RCC 7860 (cell line): ENCODE data around the gene HOXD13.
A peak's percentile ranks its signal among the peaks of the same experiment; 100 is the strongest.

Experiments used
- DNase-seq: peaks from one replicate; pipeline ENCODE4 v3.0.0-alpha.2; 2015; ENCODE audit warnings: low spot score
- FAIRE-seq: peaks from 2 replicates; lab custom pipeline; 2012; peaks lifted over from hg19 to GRCh38; lab: Jason Lieb, UNC

HOXD13 gene

DNA sequence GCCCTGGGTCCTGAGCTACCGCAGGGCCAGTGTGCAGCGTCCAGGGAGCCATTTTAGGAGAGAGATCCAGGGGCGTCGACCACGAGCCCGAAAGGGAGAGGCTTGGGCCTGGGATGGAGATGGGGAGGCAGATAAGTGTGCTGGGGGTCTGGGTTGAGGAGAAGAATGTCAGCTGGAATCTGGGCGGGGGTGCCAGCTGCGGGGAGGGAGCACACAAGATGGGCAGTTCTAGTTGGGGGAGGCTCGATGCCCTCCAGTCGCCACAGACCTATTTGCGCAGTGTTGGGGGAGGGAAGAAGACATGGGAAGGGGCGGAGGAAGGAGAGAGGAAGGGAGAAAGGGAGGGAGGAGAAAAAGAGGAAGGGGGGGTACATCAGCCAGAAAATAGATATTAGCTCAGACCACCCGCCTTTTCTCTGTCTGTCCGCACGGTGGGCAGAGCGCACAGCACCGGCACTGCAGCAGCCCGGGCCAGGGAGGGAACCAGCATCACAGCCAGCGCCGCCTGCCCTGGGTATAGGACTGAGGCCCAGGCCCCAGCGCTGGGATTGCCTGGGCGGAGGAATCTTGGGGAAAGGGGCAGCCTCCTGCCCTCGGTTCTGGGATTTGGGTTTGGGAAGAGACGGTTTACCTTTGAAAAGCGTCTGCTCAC is 12.7 kb downstream of the HOXD13 start:
- FAIRE-seq, result no peak
- peak; percentile 21 for DNase-seq

DNA sequence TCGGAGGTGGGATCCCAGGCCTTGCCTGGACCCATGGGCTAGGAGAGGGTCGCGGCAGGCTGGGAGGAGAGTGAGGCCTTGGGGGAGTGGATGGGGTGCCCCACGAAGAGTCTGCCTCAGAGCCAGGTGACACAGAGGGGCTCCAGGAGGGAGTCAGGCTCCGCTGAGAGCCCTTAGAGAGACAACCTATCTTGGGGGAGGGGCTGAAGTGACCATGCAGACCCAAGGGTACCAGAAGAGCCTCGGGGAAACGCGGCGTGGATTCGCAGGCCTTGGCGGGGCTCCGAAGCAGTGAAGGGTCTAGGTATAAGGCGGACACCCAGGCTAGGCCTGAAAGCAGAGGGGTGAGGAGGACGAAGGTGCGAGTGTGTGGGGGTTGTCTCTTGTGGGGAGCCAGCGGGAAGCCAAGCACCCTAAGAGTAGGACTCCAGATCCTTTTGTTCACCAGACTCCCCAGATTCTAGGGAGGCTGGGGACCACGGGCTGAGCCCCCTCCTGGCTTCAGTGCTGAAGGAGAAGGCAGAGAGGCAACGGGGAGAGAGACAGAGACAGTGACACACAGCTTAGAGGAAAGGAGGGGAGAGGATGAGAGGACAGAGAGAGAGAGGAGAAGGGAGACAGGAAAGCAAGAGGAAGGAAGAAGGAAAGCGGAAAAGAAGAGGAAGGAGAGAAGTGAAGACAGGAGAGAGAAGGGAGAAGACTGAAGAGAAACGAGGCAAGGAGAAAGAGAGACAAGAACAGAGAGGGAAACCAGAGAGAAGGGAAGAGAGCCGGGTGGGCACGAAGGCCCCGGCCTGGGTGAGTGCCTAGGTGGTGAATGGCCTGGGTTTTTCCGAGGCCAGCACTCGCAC is 13.4 kb downstream of the HOXD13 start:
- FAIRE-seq, result no peak
- DNase-seq, result no peak

DNA sequence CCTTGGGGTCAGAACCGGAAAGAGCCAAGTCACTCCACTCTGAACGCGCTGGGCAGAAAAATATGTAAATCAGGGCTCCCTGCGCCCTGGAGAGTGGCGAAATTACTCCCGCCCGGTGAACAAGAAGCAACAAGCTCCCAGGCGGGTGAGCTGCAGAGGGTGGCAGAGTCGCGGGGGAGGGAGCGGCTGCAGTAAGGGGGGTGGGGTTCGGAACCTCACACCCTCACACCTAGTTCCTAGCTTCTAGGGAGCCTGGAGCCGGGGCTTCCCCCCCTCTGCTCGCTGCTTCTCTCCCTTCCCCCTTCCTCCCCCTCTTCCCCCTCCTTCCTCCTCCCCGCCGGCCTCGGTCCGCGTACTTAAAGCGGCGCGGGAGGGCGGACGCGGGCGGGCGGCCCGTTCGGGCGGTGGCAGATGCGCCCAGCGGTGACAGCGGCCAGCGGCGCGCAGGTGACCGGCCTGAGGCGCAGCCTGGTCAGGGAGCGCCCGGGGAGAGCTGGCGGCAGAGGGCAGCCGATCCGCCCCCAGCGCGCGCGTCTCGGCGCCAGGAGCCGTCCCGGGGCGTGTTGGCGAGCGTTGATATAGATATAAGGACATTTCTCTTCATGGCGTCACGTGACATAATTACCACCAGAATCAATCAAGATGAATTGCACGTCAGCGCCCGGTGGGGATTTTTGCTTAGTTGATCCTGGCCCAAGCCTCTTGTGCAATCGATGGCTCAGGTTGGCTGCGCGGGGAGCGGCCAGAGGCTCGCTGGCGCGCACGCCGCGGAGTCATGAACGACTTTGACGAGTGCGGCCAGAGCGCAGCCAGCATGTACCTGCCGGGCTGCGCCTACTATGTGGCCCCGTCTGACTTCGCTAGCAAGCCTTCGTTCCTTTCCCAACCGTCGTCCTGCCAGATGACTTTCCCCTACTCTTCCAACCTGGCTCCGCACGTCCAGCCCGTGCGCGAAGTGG is 14.3 kb downstream of the HOXD13 start, which contains the start of gene HOXD11:
Gene HOXD11, plus strand, starts transcription at position 700 of the 959 bp plus-strand sequence. Its CDS starts 76 bp downstream, at position 776.
- FAIRE-seq (no peak), DNase-seq (peak; percentile 61)

DNA sequence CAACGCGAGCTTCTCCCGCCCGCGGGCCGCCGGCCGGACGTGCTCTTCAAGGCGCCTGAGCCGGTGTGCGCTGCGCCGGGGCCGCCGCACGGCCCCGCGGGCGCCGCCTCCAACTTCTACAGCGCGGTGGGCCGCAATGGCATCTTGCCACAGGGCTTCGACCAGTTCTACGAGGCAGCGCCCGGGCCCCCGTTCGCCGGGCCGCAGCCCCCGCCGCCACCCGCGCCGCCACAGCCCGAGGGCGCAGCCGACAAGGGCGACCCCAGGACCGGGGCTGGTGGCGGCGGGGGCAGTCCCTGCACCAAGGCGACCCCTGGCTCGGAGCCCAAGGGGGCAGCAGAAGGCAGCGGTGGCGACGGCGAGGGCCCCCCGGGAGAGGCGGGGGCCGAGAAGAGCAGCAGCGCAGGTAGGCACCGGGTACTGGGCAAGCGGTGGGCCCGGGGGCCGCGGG is 15.2 kb downstream of the HOXD13 start:
- FAIRE-seq (no peak), DNase-seq (no peak)

DNA sequence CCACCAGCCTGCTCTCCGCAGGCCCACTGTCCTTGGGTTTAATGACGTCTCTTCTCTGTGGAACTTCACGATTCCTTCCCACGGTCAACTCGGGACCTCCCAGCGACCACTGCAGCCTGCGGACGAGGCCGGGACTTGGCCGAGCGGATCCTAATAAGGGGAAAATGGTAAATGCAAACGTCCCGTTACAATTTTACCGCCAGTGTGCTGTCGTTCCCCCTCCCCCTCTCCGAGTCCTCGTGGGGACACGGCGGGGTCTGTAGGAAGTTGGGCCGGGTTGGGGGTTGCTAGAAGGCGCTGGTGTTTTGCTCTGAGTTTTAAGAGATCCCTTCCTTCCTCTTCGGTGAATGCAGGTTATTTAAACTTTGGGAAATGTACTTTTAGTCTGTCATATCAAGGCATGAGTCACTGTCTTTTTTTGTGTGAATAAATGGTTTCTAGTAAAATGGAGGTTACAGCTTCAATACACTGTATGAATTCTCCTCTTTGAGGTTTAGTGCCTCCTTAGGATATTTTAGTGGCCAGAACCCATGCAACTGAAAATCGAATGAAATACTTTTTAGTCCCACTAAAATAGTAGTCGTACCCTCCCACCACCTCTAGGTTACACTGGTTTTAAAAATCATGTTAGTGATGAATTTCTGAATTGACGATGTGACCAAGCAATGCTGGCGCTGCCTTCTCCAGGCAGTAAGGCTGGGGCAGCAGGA is 16.8 kb downstream of the HOXD13 start:
- DNase-seq, result no peak
- FAIRE-seq, result no peak

DNA sequence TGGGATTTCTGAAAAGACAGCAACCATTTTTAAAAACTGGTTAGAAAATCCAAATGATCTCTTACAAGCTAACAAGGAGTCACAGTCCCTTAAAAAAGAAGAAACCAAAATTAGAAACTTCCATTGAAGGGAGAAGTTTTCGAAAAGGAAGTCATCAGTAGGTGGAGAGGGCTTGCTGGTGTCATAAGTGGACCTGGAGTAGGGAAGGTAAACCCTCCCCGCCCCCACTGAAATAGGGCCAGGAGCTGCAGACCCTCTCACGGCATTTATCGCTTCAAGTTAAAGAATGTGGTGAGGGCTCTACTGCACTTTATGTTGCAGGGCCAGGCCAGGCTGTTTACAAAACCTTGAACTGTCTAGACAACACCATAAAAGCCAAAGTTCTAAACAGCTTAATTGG is 17.4 kb downstream of the HOXD13 start:
- DNase-seq (no peak), FAIRE-seq (no peak)

DNA sequence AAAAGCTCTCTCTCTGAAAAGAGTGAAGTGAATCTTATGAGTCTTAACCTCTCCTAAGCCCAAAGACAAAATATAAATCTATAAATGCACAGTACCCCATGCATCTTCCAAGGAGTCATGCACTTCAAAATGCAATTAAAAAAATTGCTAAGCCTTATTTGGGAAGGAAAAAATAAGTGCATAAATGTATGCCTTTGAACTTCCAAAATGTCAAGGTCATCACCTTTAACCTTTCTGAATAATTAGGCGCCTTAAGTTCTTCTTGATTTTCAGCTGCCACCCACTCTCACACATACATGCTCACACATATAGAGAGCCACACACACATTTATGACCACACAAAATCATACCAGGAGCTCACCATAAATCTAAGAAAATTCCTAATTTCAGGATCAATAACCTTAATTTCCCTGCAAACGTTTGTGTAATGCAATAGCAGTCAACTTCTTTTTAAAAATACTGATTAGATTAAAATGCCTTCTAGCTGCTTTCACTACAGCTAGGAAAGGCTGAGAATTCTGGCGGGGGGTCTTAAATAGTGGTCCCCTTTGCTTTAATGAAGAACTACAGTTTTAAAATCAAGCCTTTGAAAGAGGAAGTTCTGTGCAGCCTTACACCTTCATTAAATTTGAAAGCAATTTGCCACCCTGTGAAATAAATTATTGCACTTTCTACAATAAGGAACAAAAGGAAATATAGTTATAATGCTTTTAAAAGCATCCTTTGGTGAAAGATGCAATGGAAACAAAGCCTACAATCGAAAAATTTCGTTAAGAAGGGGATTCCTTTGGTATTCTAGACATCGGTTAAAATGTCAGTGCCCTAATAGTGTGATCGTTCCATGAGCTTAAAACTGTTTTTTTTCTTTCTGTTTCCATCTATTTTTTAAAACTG is 18.1 kb downstream of the HOXD13 start:
- DNase-seq (no peak), FAIRE-seq (no peak)

DNA sequence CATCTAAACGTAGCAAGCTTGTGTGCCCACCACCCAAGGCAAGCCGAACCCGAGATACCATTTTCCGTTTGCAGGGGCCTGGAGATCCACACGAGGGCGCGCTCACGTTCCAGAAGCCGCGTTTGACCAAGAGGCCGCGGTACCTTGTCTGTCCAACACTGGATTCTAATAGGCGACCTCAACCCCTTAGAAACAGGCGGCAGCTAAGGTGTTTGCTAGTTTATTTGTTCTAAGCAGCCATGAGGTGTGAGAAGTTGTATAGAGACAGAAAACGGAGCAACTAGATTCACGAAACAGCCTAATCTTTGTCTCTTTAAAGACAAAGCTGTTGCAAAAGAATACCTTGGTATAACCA is 18.8 kb downstream of the HOXD13 start:
- no peak for FAIRE-seq

DNA sequence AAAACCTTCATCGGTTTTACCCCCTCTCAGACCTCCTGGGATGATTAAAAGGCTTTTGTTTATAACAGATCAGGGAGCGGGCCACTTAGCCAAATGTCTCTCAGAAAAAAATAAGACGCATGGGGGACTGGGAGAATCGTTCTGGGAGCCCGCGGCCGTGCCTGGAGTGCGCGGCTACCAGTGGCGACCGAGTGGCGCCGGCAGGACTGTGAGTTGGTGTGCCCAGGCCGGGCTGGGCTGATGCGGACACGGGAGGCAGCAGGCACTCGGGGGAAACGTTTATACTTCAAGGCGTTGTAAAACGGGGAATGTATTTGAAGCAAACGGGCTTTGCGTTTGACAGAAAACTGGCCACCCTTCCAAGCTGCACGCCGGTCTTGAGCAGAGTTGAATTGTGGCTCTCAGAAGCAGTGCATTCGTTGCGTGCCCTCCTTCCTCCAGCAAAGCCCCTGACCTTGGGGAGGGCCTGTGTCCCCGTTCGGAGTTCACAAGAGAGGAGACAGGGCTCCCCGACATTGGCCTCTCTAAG is 19.4 kb downstream of the HOXD13 start:
- no peak for FAIRE-seq

More for the DNA sequence above, 18.8 kb downstream of the HOXD13 start:
- no peak for DNase-seq

DNA sequence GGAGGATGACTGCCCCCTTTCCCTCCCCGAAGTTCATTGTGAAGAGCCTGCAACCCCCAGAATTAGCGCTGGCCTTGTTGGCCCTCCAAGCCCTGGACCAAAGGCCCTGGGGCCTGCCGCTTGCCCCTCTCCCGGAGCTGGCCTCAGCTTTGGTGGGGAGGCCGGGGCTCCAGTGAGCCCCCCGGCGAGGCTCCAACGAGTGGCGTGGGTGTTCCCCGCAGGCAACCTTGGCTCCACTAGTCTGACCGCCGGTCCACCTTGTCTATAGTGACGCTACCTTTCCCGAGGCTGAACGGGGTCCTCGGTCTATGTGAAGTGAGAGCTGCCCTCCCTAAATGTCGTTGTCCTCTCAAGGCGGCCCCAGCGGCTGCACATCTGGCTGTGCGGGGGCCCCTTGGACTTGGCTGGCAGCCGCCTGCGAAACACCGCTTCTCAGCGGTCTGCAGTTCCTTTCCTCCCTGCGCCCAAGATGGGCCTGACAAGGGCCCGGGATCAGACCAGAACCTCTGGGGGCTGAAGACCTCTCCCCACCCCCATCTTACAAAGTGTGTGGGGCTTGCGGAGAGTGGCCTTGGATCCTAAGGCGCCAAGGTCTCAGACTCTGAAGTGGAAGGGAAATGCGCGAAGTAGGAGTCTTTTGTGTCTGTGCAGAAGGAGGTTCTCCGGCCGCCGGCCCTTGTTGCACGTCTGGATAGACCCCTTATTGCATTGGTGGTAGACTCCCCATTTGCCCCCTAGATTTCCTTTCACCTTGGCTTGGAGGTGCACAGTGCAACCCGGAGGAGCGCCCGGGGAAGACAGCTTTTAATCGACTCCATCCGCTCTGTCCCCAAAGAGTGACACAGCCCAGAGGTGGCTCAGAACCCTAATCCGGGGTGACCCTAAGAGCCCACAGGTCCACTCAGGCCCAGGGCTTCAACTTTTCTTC is 20.1 kb downstream of the HOXD13 start:
- no peak for FAIRE-seq
- DNase-seq, result no peak

More for the DNA sequence above, 19.4 kb downstream of the HOXD13 start:
- DNase-seq, result no peak

DNA sequence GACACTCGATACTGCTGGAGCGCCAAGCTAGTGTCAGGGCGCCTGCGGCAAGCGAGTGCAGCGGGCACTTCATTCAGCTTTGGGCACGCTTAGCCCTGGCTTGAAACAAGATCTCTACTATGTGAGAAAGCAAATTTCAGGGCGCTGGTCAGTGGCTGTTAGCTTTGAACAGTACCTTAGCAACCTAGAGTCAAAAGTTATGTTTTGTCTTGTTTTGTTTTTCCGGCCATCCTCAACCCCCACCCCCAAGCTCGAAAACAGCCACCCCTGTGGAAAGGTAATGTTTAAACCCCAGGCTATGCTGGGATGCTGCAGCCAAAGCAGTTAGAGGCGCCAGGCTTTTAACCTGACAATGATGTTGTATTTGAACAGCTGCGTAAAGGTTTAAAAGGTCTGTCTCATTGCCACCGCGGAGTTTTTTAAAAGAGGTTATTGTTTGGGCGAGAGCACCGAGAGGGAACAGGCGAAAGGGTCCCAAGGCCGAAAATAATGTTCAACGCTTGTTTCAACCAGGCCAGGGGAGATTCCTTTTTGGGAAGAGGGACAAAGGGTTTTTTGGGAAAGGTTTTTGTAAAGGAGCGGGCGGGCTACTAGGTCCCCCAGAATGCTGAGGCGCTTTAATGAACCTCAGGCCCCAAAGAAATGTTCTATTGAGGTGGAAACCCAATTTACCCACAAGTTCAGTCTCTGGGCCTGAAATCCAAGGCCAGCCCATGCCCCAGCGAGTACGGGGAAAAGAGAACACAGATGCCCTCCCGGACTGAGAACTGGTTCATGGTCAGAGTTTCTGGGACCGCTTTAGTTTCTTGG is 21.8 kb downstream of the HOXD13 start:
- no peak for DNase-seq
- FAIRE-seq, result no peak

DNA sequence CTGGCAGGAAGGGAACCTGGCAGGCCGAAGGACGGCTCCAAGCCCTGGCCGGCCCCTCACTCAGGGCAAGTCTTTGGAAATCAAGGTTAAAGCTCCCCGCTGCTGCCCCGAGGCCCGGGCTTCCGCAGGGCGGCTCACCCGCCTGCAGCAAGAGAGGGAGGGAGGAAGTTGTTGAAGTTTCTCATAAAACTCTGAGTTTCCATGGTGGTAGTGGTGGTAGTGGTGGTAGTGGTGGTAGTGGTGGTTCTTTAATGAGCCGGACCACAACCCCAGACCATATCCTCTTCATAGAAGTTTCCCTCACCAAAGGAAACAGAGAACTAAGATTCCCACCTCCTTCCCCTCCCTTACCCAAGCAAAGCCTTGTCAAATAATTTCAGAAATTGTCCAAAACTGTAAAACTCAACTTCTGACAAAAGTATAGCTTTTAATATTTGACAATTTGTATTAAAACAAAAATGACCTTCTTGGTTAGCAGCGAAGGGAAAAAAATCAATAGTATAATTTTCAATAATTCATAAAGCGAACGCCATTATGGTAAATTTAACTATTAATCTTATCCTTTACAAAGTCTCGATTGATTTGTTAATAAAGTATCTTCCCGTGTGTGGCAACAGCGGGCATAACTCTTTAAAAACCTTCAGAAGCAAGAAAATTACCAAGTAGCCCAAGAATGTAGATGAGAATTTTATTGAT is 22.6 kb downstream of the HOXD13 start:
- no peak for FAIRE-seq

DNA sequence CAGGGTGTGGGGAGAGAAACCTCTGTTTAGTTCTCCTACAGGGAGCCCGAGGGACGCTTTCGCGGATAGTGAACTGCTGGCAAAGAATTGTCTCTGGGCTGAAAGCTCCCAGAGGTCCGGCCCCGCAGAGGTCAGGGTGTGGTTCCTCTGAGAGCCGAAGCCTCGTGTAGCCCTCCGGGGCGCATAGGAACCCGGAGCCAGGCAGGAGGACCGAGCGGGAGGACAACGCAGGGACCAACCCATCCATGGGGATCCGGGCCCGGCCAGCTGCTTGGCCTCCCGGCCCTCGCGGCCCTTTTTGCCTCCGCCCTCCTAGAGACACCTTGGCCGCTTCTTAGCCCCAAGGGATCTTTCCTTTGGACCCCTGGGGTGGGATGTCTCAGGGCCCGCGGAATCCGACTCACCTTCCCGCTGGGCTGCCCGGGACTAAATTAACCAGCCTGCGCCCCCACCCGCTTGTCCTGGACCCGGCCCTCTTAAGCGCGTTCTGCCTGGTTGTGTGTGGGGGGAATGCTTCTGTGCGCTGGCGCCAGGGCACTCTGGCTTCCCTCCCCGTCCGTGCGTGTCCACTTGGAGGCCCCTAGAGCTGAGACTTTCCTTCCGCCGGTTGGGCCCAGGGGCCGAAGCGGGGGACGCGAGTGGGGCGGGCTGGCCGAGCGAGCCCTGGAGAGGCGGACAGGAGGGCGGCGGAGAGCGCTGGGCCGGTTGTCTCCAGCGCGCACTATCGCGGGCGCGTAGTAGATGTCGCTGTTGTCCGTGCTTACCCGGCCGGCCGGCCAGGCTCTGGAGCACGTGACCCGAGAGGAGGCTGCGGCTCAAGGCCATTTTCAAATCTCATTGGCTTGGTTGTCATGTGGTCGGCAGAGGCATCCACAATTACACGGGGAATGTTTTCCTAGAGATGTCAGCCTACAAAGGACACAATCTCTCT is 23.6 kb downstream of the HOXD13 start, which contains the start of gene HOXD10:
Gene HOXD10, plus strand, starts transcription at position 896 of the 931 bp plus-strand sequence. CDS start 56 bp downstream, outside the sequence.
- FAIRE-seq (no peak), DNase-seq (no peak)

More for the DNA sequence above, 22.6 kb downstream of the HOXD13 start:
- DNase-seq, result no peak

DNA sequence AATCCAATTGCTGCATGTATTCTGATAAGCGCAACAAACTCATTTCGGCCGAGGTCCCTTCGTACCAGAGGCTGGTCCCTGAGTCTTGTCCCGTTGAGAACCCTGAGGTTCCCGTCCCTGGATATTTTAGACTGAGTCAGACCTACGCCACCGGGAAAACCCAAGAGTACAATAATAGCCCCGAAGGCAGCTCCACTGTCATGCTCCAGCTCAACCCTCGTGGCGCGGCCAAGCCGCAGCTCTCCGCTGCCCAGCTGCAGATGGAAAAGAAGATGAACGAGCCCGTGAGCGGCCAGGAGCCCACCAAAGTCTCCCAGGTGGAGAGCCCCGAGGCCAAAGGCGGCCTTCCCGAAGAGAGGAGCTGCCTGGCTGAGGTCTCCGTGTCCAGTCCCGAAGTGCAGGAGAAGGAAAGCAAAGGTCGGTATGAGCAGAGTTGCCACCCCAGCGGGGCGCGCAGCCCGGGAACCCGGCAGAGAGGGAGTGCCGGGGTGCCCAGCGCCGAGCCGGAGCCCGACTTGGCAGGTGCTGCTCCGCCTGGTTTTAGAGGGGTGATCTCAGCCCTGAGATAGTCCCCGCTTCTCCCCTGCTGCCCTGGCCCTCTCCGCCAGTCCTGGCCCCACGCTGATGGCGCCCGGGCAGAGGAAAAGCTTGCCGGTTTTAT is 24.8 kb downstream of the HOXD13 start:
- FAIRE-seq (no peak), DNase-seq (no peak)
